K562 treated with DMSO at 1 percent for 12 hours (cell line): ENCODE data around the gene ZNF587B. TPM values are rescaled to one million over a fixed set of nuclear protein-coding genes. Genes with fewer than 3 reads are reported as not detected.

Experiments used
- total RNA-seq: library from RNA; unstranded; fragments of 300-600 nt; gene quantifications from 2 replicates; pipeline ENCODE4 v1.2.3, GENCODE V29; 2022; ENCODE audit not compliant: insufficient read depth

The ZNF587B gene
- 2.1 and 4.1 TPM in 2 replicates for total RNA-seq

GRCh38 chr19:57830071-57830602 is at the start of gene ZNF587B:
Gene ZNF587B, plus strand, starts transcription at chr19:57830299. Its CDS starts 230 bp downstream, at chr19:57830529.

GRCh38 chr19:57814505-57815246 is 15.4 kb upstream of the ZNF587B start, which contains the start of gene ZNF552:
Gene ZNF552, minus strand, starts transcription at chr19:57814913. Its CDS starts 170 bp downstream, at chr19:57814743.

GRCh38 chr19:57849666-57850473 is 19.8 kb downstream of the ZNF587B start, which contains the start of gene ZNF587:
Gene ZNF587, plus strand, starts transcription at chr19:57849859. Its CDS starts 180 bp downstream, at chr19:57850039.

GRCh38 chr19:57888560-57889231 is 58.6 kb downstream of the ZNF587B start, which contains the start of gene ZNF814:
Gene ZNF814, minus strand, starts transcription at chr19:57889037. Its CDS starts 235 bp downstream, at chr19:57888802.

Other genes with a start within 250 kb of the ZNF587B start
- 0.36 TPM in 1 of 2 replicates, not detected in the other for gene ZIK1, start 246.2 kb upstream of the ZNF587B start, total RNA-seq
- 5.8 and 6.7 TPM in 2 replicates for gene ZNF530, start 230.4 kb upstream of the ZNF587B start, total RNA-seq
- 1.1 and 14.4 TPM in 2 replicates for gene ZNF134, start 216.1 kb upstream of the ZNF587B start, total RNA-seq
- gene ZNF211, start 197.1 kb upstream of the ZNF587B start, total RNA-seq = 2.7 and 6.6 TPM in 2 replicates
- gene ZSCAN4, start 161.4 kb upstream of the ZNF587B start, total RNA-seq = not detected in 2 replicates
- gene ZNF551, start 148.3 kb upstream of the ZNF587B start, total RNA-seq = 1.1 and 5.0 TPM in 2 replicates
- gene ZNF154, start 121.1 kb upstream of the ZNF587B start, total RNA-seq = not detected in 2 replicates
- gene ZNF671, start 102.7 kb upstream of the ZNF587B start, total RNA-seq = 0.44 and 0.84 TPM in 2 replicates
- 1.7 and 9.0 TPM in 2 replicates for gene ZNF776, start 83.5 kb upstream of the ZNF587B start, total RNA-seq
- gene ZNF586, start 60.6 kb upstream of the ZNF587B start, total RNA-seq = 1.2 and 5.0 TPM in 2 replicates
- 2.8 and 7.9 TPM in 2 replicates for gene ZNF552, start 15.4 kb upstream of the ZNF587B start, total RNA-seq
- gene ZNF587, start 19.6 kb downstream of the ZNF587B start, total RNA-seq = 5.5 and 18.0 TPM in 2 replicates
- gene ZNF814, start 58.7 kb downstream of the ZNF587B start, total RNA-seq = 1.4 and 4.3 TPM in 2 replicates
- gene ZNF417, start 86.3 kb downstream of the ZNF587B start, total RNA-seq = 1.1 and 3.4 TPM in 2 replicates
- gene ZNF418, start 105.1 kb downstream of the ZNF587B start, total RNA-seq = 0.49 TPM in 1 of 2 replicates, not detected in the other
- gene ZNF256, start 117.4 kb downstream of the ZNF587B start, total RNA-seq = 0.33 TPM in 1 of 2 replicates, not detected in the other
- not detected in 2 replicates for gene C19orf18, start 144.2 kb downstream of the ZNF587B start, total RNA-seq
- 3.5 TPM in 1 of 2 replicates, not detected in the other for gene ZNF606, start 172.5 kb downstream of the ZNF587B start, total RNA-seq
- not detected in 2 replicates for gene ZSCAN1, start 203.7 kb downstream of the ZNF587B start, total RNA-seq
- gene ZNF135, start 229.0 kb downstream of the ZNF587B start, total RNA-seq = not detected in 2 replicates